Endothelial cell (in vitro differentiated cells): ENCODE data around the gene TUBB4A. TPM values are rescaled to one million over a fixed set of nuclear protein-coding genes. Genes with fewer than 3 reads are reported as not detected.

Source experiments
- DNase-seq: peaks from one replicate; pipeline ENCODE4 v3.0.0; 2021; ENCODE audit warnings: low spot score
- H3K27ac Mint-ChIP-seq: one replicate; pipeline ENCODE4 v1.8.0; 2021; ENCODE audit warnings: mixed read lengths, inconsistent platforms; ENCODE audit not compliant: unreplicated experiment
- H3K27me3 Mint-ChIP-seq: one replicate; pipeline ENCODE4 v1.8.0; 2021; ENCODE audit warnings: mild to moderate bottlenecking, moderate library complexity, mixed read lengths, inconsistent platforms; ENCODE audit not compliant: unreplicated experiment
- H3K36me3 Mint-ChIP-seq: one replicate; pipeline ENCODE4 v1.8.0; 2021; ENCODE audit warnings: mild to moderate bottlenecking, low read depth, mixed read lengths, inconsistent platforms; ENCODE audit not compliant: unreplicated experiment
- H3K4me1 Mint-ChIP-seq: one replicate; pipeline ENCODE4 v1.8.0; 2021; ENCODE audit warnings: mild to moderate bottlenecking, mixed read lengths, inconsistent platforms; ENCODE audit not compliant: unreplicated experiment
- H3K4me3 Mint-ChIP-seq: one replicate; pipeline ENCODE4 v1.8.0; 2021; ENCODE audit warnings: mild to moderate bottlenecking, mixed read lengths, inconsistent platforms; ENCODE audit not compliant: unreplicated experiment
- H3K9me3 Mint-ChIP-seq: one replicate; pipeline ENCODE4 v1.8.0; 2021; ENCODE audit warnings: mixed read lengths, inconsistent platforms; ENCODE audit not compliant: unreplicated experiment
- CTCF ChIP-seq: fragments of 200-600 bp; sonication (generic); IDR thresholded peaks from one replicate; pipeline ENCODE4 v1.5.0; 2021; ENCODE audit warnings: antibody characterized with exemption; ENCODE audit not compliant: unreplicated experiment
- total RNA-seq: library from RNA; stranded (reverse); fragmentation: NEBNext Ultra II Directional; extraction: Animal tissue kit (Norgen Biotek cat#: 25700); gene quantifications from one replicate; pipeline ENCODE4 v1.2.1, GENCODE V29; 2021; ENCODE audit not compliant: unreplicated experiment

The TUBB4A gene
- total RNA-seq, 1 donor from 2014 or later, result 0.21 TPM

- H3K4me1 Mint-ChIP-seq, result peaks cover 27% of the 10 kb centered on the region
- DNase-seq, result no peak
- peaks cover 17% of the 10 kb centered on the region for H3K9me3 Mint-ChIP-seq
- peak overlapping the region; percentile 87 for H3K27ac Mint-ChIP-seq
- peaks cover 22% of the 10 kb centered on the region for H3K27me3 Mint-ChIP-seq
- peaks cover 26% of the 10 kb centered on the region for H3K36me3 Mint-ChIP-seq
- no peak for TF ChIP-seq CTCF
- H3K4me3 Mint-ChIP-seq, result peak overlapping the region; percentile 84
Observed at GRCh38 chr19:6529937-6530385, 27.9 kb upstream of the TUBB4A start.

GRCh38 chr19:6529351-6529750 is 27.2 kb upstream of the TUBB4A start:
- H3K36me3 Mint-ChIP-seq, result peaks cover 26% of the 10 kb centered on the region
- H3K4me3 Mint-ChIP-seq, result peak overlapping the region; percentile 84
- H3K4me1 Mint-ChIP-seq, result peaks cover 27% of the 10 kb centered on the region
- no peak for TF ChIP-seq CTCF
- peak overlapping the region; percentile 87 for H3K27ac Mint-ChIP-seq
- H3K9me3 Mint-ChIP-seq, result peaks cover 17% of the 10 kb centered on the region
- peaks cover 22% of the 10 kb centered on the region for H3K27me3 Mint-ChIP-seq
- no peak for DNase-seq

- TF ChIP-seq CTCF, result no peak
- peaks cover 22% of the 10 kb centered on the region for H3K36me3 Mint-ChIP-seq
- H3K27me3 Mint-ChIP-seq, result peaks cover 22% of the 10 kb centered on the region
- H3K27ac Mint-ChIP-seq, result no peak overlapping the region
- no peak overlapping the region for H3K4me3 Mint-ChIP-seq
- no peak for DNase-seq
- peaks cover 25% of the 10 kb centered on the region for H3K4me1 Mint-ChIP-seq
- H3K9me3 Mint-ChIP-seq, result peaks cover 17% of the 10 kb centered on the region
Observed at GRCh38 chr19:6528544-6529121, 26.5 kb upstream of the TUBB4A start.

GRCh38 chr19:6527893-6528543 is 25.9 kb upstream of the TUBB4A start:
- TF ChIP-seq CTCF, result no peak
- peaks cover 25% of the 10 kb centered on the region for H3K4me1 Mint-ChIP-seq
- no peak overlapping the region for H3K4me3 Mint-ChIP-seq
- H3K27ac Mint-ChIP-seq, result no peak overlapping the region
- H3K9me3 Mint-ChIP-seq, result peaks cover 17% of the 10 kb centered on the region
- H3K36me3 Mint-ChIP-seq, result peaks cover 22% of the 10 kb centered on the region
- DNase-seq, result no peak
- H3K27me3 Mint-ChIP-seq, result peaks cover 22% of the 10 kb centered on the region

- peaks cover 2% of the 10 kb centered on the region for H3K36me3 Mint-ChIP-seq
- no peak for TF ChIP-seq CTCF
- no peak overlapping the region for H3K4me3 Mint-ChIP-seq
- DNase-seq, result no peak
- H3K4me1 Mint-ChIP-seq, result peaks cover under 1% of the 10 kb centered on the region
- H3K27me3 Mint-ChIP-seq, result peaks cover 1% of the 10 kb centered on the region
- no peak overlapping the region for H3K27ac Mint-ChIP-seq
- peaks cover 4% of the 10 kb centered on the region for H3K9me3 Mint-ChIP-seq
Observed at GRCh38 chr19:6524311-6524710, 22.2 kb upstream of the TUBB4A start.
